ENCODE results near the gene TNNT3.
"Not testable (repeated sequence)": the region's sequence is repeated elsewhere in the genome, so short reads cannot be mapped to it uniquely, and the experiment has no call there.

- TF ChIP-seq, protein P1, sequence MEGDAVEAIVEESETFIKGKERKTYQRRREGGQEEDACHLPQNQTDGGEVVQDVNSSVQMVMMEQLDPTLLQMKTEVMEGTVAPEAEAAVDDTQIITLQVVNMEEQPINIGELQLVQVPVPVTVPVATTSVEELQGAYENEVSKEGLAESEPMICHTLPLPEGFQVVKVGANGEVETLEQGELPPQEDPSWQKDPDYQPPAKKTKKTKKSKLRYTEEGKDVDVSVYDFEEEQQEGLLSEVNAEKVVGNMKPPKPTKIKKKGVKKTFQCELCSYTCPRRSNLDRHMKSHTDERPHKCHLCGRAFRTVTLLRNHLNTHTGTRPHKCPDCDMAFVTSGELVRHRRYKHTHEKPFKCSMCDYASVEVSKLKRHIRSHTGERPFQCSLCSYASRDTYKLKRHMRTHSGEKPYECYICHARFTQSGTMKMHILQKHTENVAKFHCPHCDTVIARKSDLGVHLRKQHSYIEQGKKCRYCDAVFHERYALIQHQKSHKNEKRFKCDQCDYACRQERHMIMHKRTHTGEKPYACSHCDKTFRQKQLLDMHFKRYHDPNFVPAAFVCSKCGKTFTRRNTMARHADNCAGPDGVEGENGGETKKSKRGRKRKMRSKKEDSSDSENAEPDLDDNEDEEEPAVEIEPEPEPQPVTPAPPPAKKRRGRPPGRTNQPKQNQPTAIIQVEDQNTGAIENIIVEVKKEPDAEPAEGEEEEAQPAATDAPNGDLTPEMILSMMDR (IDR thresholded peaks at IDR 0.05): not testable (repeated sequence)
- not testable (repeated sequence) for TF ChIP-seq POLR2A, POLR2AphosphoS5 (IDR thresholded peaks at IDR 0.05)
These were observed 33.0 kb upstream of the TNNT3 start for GRCh38 chr11:1886551-1886950.

Measured in prostate gland (tissue), 2 donors.